MG63 (cell line): ENCODE results near the gene PPDPF. TPM values are rescaled to one million over a fixed set of nuclear protein-coding genes. Genes with fewer than 3 reads are reported as not detected.
"Not testable (repeated sequence)": the region's sequence is repeated elsewhere in the genome, so short reads cannot be mapped to it uniquely, and the experiment has no call there.

Experiments
- DNase-seq: peaks from one replicate; pipeline ENCODE4 v3.0.0-alpha.2; 2020
- H3K27me3 ChIP-seq: fragments of 250-450 bp; sonication (Bioruptor Pico); 2 replicates; pipeline ENCODE4 v1.5.1; 2020; ENCODE audit warnings: mild to moderate bottlenecking, moderate library complexity
- H3K36me3 ChIP-seq: fragments of 250-450 bp; sonication (Bioruptor Pico); 2 replicates; pipeline ENCODE4 v1.5.1; 2020; ENCODE audit warnings: mild to moderate bottlenecking, moderate library complexity
- H3K4me3 ChIP-seq: fragments of 250-450 bp; sonication (Bioruptor Pico); 2 replicates; pipeline ENCODE4 v1.5.1; 2020; ENCODE audit warnings: mild to moderate bottlenecking, moderate library complexity
- H3K9me3 ChIP-seq: fragments of 250-450 bp; sonication (Bioruptor Pico); 2 replicates; pipeline ENCODE4 v1.5.1; 2020; ENCODE audit warnings: mild to moderate bottlenecking, moderate library complexity
- total RNA-seq: library from RNA; depleted of rRNA; stranded (reverse); fragments of >200 nt; shearing (Covaris generic); gene quantifications from 2 replicates; pipeline ENCODE4 v1.2.3, GENCODE V29; 2014; ENCODE audit warnings: low replicate concordance

The PPDPF gene
- total RNA-seq, 1 experiment from 2014 or later: 21.4 TPM

DNA sequence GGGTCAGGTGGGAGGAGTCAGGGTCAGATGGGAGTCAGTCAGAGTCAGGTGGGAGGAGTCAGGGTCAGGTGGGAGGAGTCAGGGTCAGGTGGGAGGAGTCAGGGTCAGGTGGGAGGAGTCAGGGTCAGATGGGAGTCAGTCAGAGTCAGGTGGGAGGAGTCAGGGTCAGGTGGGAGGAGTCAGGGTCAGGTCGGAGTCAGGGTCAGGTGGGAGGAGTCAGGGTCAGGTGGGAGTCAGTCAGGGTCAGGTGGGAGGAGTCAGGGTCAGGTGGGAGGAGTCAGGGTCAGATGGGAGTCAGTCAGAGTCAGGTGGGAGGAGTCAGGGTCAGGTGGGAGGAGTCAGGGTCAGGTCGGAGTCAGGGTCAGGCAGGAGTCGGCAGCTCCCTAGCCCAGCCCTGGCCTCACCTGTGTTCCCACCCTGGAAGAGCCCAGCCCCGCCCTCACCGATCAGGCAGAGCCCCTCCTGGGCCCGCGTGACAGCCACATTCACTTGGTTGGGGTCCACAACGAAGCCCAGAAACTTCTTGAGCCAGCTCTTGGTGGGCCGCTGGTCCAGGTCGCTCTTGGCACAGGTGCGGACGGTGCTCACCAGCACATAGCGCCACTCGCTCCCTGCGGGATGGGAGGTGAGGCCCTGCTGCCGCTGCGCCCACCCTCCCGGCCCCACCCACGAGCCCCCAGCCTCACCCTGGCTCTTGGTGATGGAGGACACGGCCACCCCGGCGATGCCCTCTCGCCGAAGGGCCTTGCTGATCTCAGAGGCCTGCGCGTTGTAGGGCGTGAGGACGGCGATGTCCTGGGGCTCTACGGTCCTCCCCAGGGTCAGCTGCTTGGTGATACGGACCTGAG is 39.1 kb downstream of the PPDPF start:
- peaks cover 45% of the 10 kb centered on the region for H3K36me3 ChIP-seq
- not testable (repeated sequence) for DNase-seq, H3K4me3 ChIP-seq, H3K9me3 ChIP-seq, H3K27me3 ChIP-seq

DNA sequence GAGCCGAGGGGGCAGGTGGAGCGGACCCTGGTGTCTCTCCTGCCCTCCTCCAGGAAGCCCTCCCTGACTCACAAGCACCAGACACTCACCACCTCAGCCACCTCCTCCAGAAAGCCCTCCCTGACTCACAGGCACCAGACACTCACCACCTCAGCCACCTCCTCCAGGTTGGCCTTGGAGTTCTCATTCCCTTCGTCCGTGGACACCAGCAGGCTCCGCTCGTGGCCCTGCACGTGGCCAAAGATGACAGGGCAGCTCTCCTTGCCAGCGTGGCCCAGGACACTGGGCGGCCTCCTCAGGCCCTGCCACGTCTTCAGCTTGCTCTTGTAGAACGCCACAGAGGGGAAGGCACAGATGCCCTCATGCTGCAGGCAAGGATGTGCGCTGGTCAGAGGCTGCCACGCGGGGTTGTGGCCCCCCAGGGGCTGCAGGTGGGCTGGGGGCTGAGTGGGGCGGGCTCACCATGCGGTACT is 39.8 kb downstream of the PPDPF start:
- no peak for DNase-seq
- H3K27me3 ChIP-seq: no peaks in the 10 kb centered on the region
- H3K36me3 ChIP-seq: peaks cover 48% of the 10 kb centered on the region
- H3K4me3 ChIP-seq: no peak overlapping the region
- no peaks in the 10 kb centered on the region for H3K9me3 ChIP-seq

DNA sequence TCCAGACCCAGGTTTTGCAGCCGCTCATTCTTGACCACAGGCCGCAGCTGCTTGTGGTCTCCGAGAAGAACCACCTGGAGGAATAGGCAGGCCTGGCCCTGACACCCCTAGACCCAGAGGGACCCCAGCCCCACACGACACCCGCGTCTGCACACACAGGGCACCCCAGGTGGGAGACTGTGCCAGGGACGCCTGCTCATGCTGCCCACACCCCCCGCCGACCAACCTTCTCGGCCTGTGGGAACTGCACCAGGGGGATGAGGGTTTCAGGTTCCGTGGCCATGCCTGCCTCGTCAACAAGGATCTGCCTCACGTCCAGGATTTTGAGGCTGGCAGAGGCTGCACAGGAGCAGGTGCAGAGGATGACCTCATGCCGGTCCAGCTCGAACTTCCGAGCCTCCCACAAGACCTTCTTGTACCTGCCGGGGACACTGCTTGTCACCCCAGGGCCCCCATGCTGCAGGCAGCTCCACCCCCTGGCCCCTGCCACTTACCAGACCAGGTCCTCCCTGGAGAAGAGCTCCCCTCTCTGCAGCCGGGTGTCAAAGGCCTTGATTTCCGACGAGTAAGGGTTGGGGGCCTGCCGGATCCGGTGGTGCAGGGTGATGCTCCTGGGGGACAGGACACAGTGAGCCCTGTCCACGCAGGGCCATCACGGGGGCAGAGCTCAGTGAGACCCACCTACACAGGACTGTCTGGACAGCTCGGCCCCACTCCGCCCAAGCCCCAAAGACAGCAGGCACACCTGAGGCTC is 40.5 kb downstream of the PPDPF start:
- no peaks in the 10 kb centered on the region for H3K27me3 ChIP-seq
- peaks cover 55% of the 10 kb centered on the region for H3K36me3 ChIP-seq
- no peak for DNase-seq
- no peaks in the 10 kb centered on the region for H3K9me3 ChIP-seq
- no peak overlapping the region for H3K4me3 ChIP-seq

- DNase-seq: no peak
- Histone ChIP-seq H3K36me3 (peaks cover 59% of the 10 kb centered on the region), H3K27me3 (no peaks in the 10 kb centered on the region), H3K9me3 (no peaks in the 10 kb centered on the region), H3K4me3 (no peak overlapping the region)
Measured at GRCh38 chr20:63561624-63562396, 41.2 kb downstream of the PPDPF start.

DNA sequence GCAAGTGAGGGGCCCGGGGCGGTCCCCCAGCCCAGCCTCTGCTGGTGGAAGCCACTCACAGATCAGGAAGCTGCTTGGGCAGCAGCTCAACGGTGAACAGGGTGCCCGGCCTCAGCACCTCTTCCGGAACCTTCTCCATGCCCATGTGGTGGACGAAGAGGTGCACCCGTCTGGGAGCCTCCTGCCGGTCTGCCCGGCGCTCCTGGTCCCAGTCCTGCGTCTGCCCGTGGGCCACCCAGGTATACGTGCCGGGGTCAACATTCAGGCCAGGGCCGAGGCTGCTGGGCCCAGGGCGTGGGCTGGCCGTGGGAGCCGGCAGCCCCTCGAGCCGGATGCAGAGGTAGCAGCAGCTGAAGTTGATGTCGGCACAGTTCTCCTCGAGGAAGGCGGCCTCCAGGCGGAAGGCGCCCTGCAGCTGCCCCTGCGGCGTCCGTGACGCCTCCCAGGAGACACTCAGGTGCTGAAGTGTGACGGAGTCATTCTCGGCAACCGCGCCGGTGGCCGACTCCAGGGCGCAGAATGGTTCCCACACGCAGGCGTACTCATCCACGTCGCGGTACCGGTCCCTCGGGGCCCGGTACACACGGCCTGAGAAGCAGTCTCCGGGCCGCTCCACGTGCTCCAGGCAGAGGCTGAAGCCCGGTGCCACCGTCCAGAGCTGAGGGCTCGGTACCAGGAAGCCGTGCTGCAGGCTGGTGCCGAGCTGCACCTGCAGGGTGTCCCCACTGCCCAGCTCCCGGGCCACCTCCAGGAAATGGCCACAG is 42.1 kb downstream of the PPDPF start:
- H3K36me3 ChIP-seq: peaks cover 66% of the 10 kb centered on the region

GRCh38 chr20:63563225-63563935 is 42.8 kb downstream of the PPDPF start:
- DNase-seq: no peak

More for the DNA sequence above, 42.1 kb downstream of the PPDPF start:
- no peaks in the 10 kb centered on the region for H3K27me3 ChIP-seq
- DNase-seq: no peak
- no peaks in the 10 kb centered on the region for H3K9me3 ChIP-seq
- H3K4me3 ChIP-seq: no peak overlapping the region

DNA sequence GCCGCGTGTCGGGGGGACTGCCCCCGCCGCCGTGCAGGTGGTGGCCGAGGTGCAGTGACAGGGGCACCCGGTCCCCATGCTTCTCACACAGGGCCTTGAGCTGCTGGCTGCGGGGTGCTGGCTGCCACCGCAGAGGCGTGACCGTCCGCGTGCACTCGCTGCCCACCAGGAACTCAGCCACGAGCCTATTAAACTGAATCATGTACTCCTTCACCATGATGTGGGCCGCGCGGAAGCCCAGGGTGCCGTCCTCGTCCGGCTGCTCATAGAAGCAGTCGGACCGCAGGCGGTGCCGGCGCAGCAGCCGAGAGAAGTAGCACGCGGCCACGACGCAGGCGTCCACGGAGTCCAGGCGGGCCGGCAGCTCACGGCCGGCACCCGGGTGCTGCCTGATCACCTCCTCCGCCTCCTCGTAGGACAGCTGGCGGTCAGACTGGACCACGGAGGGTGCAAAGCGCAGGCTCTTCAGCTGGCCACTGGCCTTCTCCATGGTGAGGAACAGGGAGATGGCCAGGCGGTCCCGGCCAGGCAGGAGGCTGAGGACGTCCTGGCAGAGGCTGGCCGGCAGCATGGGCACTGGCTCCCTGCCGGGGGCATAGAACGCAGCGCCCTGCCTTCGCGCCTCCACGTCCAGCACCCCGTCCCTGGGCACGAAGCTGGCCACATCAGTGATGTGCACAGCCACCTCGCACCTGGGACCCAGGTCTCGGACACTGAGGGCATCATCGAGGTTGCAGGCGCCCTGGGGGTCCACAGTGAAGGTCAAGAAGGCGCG is 43.7 kb downstream of the PPDPF start:
- Histone ChIP-seq H3K9me3 (no peaks in the 10 kb centered on the region), H3K36me3 (peaks cover 75% of the 10 kb centered on the region), H3K27me3 (no peaks in the 10 kb centered on the region), H3K4me3 (no peak overlapping the region)
- DNase-seq: no peak

More at GRCh38 chr20:63563225-63563935, 42.8 kb downstream of the PPDPF start:
- Histone ChIP-seq H3K9me3 (no peaks in the 10 kb centered on the region), H3K4me3 (no peak overlapping the region), H3K36me3 (peaks cover 73% of the 10 kb centered on the region), H3K27me3 (no peaks in the 10 kb centered on the region)

DNA sequence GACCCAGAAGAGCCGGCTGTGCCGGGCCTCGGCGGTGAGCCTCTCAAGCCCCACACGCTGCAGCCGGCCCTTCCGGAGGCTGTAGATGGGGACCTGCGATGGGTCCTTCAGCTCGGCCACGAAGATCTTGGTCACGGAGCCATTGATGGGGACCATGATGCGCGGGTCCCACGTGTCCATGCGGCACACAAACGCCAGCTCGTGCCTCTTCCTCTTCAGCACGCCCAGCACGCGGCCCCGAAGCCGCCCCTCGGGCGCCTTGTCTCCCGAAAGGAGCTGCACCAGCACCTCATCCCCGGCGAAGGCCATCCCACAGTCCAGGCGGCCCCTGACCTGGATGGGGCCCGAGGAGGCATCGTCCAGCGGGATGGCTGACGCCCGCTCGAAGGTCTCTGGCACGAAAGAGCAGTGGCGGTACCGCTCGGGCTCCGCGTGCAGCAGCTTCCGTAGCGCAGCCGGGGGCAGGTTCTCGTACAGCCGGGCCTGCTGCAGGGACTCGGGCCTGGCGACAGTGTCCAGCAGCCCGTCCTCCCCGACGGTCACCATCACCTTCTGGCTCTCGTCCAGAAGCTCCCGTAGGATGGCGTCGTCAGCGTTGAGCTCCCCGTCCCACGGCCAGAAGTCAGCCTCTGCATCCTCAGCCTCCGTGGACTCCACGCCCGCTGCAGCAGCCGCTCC is 44.6 kb downstream of the PPDPF start:
- Histone ChIP-seq H3K9me3 (no peaks in the 10 kb centered on the region), H3K4me3 (no peak overlapping the region), H3K27me3 (no peaks in the 10 kb centered on the region), H3K36me3 (peaks cover 75% of the 10 kb centered on the region)
- DNase-seq: no peak

DNA sequence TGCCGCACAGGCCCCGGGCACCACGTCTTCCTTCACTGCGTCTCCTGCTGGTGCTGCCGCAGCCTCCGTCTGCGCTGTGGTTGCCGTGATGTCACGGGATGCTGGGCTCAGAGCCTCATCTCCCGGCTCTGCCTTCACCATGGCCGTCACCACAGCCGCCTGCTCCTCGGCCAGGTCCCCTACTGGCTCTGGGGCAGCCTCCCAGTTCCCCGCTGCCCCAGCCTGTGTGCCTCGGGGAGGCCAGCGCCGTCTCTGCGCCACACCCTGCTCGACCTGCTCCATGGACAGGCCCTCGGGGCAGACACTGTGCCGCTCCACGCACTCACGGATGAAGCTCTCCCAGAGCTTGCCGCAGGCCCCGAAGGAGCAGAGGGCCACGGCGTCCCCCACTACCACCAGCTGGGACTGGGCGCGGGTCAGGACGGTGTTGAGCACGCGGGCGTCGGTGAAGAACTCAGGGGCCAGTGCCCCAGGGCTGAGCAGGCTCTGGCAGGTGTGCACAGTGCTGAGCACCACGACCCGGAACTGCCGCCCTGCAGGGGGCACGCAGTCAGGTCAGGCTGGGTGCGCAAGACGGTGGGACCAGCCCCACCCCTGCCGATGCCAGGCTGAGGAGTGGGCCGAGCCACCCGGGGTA is 45.3 kb downstream of the PPDPF start:
- DNase-seq: no peak
- Histone ChIP-seq H3K27me3 (no peaks in the 10 kb centered on the region), H3K9me3 (no peaks in the 10 kb centered on the region), H3K36me3 (peaks cover 71% of the 10 kb centered on the region), H3K4me3 (no peak overlapping the region)

- no peak overlapping the region for H3K4me3 ChIP-seq
- H3K9me3 ChIP-seq: no peaks in the 10 kb centered on the region
- H3K36me3 ChIP-seq: peaks cover 66% of the 10 kb centered on the region
- DNase-seq: no peak
- H3K27me3 ChIP-seq: no peaks in the 10 kb centered on the region
Measured at GRCh38 chr20:63566395-63567135, 46.0 kb downstream of the PPDPF start.

- H3K27me3 ChIP-seq: no peaks in the 10 kb centered on the region
- H3K36me3 ChIP-seq: peaks cover 64% of the 10 kb centered on the region
- DNase-seq: no peak
- no peaks in the 10 kb centered on the region for H3K9me3 ChIP-seq
- no peak overlapping the region for H3K4me3 ChIP-seq
Measured at GRCh38 chr20:63567136-63567385, 46.5 kb downstream of the PPDPF start.

DNA sequence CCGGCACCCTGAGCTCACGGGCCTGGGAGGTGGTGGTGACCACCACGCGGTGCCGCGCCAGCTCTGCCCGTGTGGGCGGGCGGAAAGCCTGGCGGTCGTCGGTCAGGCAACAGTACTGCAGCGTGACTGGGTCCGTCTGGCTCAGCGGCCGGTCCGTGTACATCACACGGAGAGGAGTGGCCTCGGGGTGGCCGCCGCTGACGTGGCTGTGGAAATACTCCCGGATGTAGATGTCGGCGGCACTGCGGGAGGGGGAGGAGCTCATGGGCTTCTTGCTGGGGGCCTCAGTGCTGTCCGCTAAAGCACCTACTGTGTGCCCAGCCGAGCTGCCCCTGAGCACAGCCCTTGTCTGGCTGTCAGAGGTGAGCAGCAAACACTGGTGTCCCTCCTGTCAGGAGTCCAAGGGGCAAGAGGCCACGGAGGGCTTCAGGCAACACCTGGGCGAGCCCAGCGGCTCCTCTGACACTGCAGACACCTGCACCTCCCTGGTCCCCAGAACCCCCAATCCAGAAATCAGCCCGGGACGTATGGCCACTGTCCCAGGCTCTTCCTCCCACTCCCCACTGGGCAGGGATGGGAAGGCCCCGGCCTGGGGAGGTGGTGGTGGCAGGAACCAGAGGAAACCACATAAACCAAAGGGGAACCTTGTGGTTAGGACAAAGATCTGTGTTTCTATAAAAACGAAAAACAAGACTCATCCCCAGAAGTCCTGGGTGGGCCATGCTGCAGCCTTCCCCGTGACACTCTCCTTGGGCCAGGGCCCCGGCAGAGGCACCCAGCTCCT is 47.0 kb downstream of the PPDPF start:
- DNase-seq: no peak
- H3K36me3 ChIP-seq: peaks cover 65% of the 10 kb centered on the region
- H3K4me3 ChIP-seq: no peak overlapping the region
- no peaks in the 10 kb centered on the region for H3K27me3 ChIP-seq
- H3K9me3 ChIP-seq: no peaks in the 10 kb centered on the region
